CD14-positive monocyte (primary cell): ENCODE results near the gene AADACL4. TPM values are rescaled to one million over a fixed set of nuclear protein-coding genes. Genes with fewer than 3 reads are reported as not detected.

ENCODE experiments used
- DNase-seq, 3 donors: peaks; one replicate each; pipeline ENCODE4 v3.0.0-alpha.2; 2011 to 2022
- H2AFZ ChIP-seq: 2 replicates; pipeline ENCODE4 v1.6.0; 2012; ENCODE audit warnings: mild to moderate bottlenecking, low read depth, low read length, inconsistent platforms; ENCODE audit not compliant: insufficient read depth, poor library complexity, severe bottlenecking
- H3K27ac ChIP-seq, 2 donors: 1 replicate in 1 of 2; 2 replicates in 1 of 2; pipeline ENCODE4 v1.5.1; 2012 to 2013; ENCODE audit warnings: low read length in 2 of 2, control low read depth in 1 of 2, inconsistent platforms in 1 of 2, low read depth in 1 of 2, mild to moderate bottlenecking in 1 of 2
- H3K27me3 ChIP-seq, 2 donors: one replicate each; pipeline versions ENCODE4 v1.6.0 to v1.6.1; 2011 to 2013; ENCODE audit warnings: low read length in 2 of 2; ENCODE audit not compliant: control insufficient read depth in 2 of 2, insufficient read depth in 2 of 2
- H3K36me3 ChIP-seq, 2 donors: replicated peaks in 1 of 2; 1 replicate in 1 of 2; 2 replicates in 1 of 2; pipeline versions ENCODE4 v1.5.1 to v1.6.1; 2012 to 2013; ENCODE audit warnings: low read length in 2 of 2, control low read depth in 1 of 2, inconsistent platforms in 1 of 2, mild to moderate bottlenecking in 1 of 2; ENCODE audit not compliant: insufficient read depth in 2 of 2, control insufficient read depth in 1 of 2
- H3K4me1 ChIP-seq, 2 donors: 1 replicate in 1 of 2; 2 replicates in 1 of 2; pipeline versions ENCODE4 v1.5.1 to v1.6.1; 2012 to 2013; ENCODE audit warnings: low read length in 2 of 2, control low read depth in 1 of 2, inconsistent platforms in 1 of 2, mild to moderate bottlenecking in 1 of 2, moderate library complexity in 1 of 2; ENCODE audit not compliant: insufficient read depth in 2 of 2, control insufficient read depth in 1 of 2
- H3K4me2 ChIP-seq: replicated peaks from 2 replicates; pipeline ENCODE3; 2012; ENCODE audit warnings: low read length, moderate library complexity, mild to moderate bottlenecking; ENCODE audit not compliant: poor library complexity, severe bottlenecking; ENCODE audit errors: extremely low read depth
- H3K4me3 ChIP-seq, 3 experiments: fragments of 200-600 bp in 1 of 3; sonication (generic) in 1 of 3; replicated peaks in 1 of 3; 1 replicate in 2 of 3; 2 replicates in 1 of 3; pipeline ENCODE4 v1.5.1; 2011 to 2013; ENCODE audit warnings: low read length in 3 of 3, mild to moderate bottlenecking in 3 of 3, control low read depth in 2 of 3, low read depth in 2 of 3, inconsistent platforms in 1 of 3, moderate library complexity in 1 of 3
- H3K79me2 ChIP-seq: 2 replicates; pipeline ENCODE4 v1.6.0; 2012; ENCODE audit warnings: mild to moderate bottlenecking, control low read depth, inconsistent platforms, low read length, moderate library complexity; ENCODE audit not compliant: insufficient read depth
- H3K9ac ChIP-seq: 2 replicates; pipeline ENCODE4 v1.6.0; 2017; ENCODE audit warnings: low read length, mild to moderate bottlenecking; ENCODE audit not compliant: insufficient read depth, poor library complexity, severe bottlenecking
- H3K9me3 ChIP-seq, 2 donors: replicated peaks in 1 of 2; 1 replicate in 1 of 2; 2 replicates in 1 of 2; pipeline versions ENCODE4 v1.5.1 to v1.6.1; 2012 to 2013; ENCODE audit warnings: low read length in 2 of 2, control low read depth in 1 of 2; ENCODE audit not compliant: control insufficient read depth in 1 of 2, insufficient read depth in 1 of 2
- H4K20me1 ChIP-seq: 2 replicates; pipeline ENCODE4 v1.6.0; 2012; ENCODE audit warnings: mild to moderate bottlenecking, low read length, control low read depth, moderate library complexity; ENCODE audit not compliant: insufficient read depth
- H3K27ac Mint-ChIP-seq, 7 donors: one replicate each; pipeline ENCODE4 v1.8.0; 2020; ENCODE audit warnings: mild to moderate bottlenecking in 7 of 7, mixed read lengths in 7 of 7, moderate library complexity in 6 of 7, inconsistent platforms in 2 of 7
- H3K27me3 Mint-ChIP-seq, 3 donors: one replicate each; pipeline ENCODE4 v1.8.0; 2021 to 2022; ENCODE audit warnings: low read depth in 3 of 3, mild to moderate bottlenecking in 3 of 3, mixed read lengths in 3 of 3, moderate library complexity in 3 of 3, inconsistent platforms in 1 of 3
- H3K36me3 Mint-ChIP-seq, 2 donors: one replicate each; pipeline ENCODE4 v1.8.0; 2020; ENCODE audit warnings: mixed read lengths in 2 of 2, inconsistent platforms in 1 of 2, mild to moderate bottlenecking in 1 of 2
- H3K4me1 Mint-ChIP-seq: one replicate; pipeline ENCODE4 v1.8.0; 2020; ENCODE audit warnings: mild to moderate bottlenecking, mixed read lengths
- H3K4me3 Mint-ChIP-seq, 2 donors: one replicate each; pipeline ENCODE4 v1.8.0; 2020; ENCODE audit warnings: mild to moderate bottlenecking in 2 of 2, mixed read lengths in 2 of 2, moderate library complexity in 1 of 2
- H3K9me3 Mint-ChIP-seq, 7 donors: one replicate each; pipeline ENCODE4 v1.8.0; 2020 to 2022; ENCODE audit warnings: mixed read lengths in 7 of 7, mild to moderate bottlenecking in 6 of 7, moderate library complexity in 6 of 7, inconsistent platforms in 2 of 7
- CTCF ChIP-seq: fragments of 200-600 bp; IDR thresholded peaks from one replicate; pipeline ENCODE4 v1.8.0; 2022; ENCODE audit warnings: antibody characterized with exemption, mild to moderate bottlenecking
- WGBS: methylation state at CpG from one replicate; pipeline ENCODE4 v1.1.5; 2013; ENCODE audit warnings: missing lambda C conversion rate; ENCODE audit not compliant: insufficient coverage; 5-methylcytosine and 5-hydroxymethylcytosine counted together
- intact Hi-C, 2 donors: fragments of 100-400 bp; cut with micrococcal nuclease; formaldehyde crosslinking; loops; one replicate each; pipeline versions ENCODE4 v1.15.0 to v1.15.1; 2023
- polyA plus RNA-seq, 3 donors: library from polyadenylated mRNA; depleted of rRNA in 1 of 3; unstranded in 2 of 3; stranded (reverse) in 1 of 3; fragments of 300-500 nt in 2 of 3; fragments of >200 nt in 1 of 3; fragmentation: Illumina TruSeq in 2 of 3; gene quantifications; 1 replicate in 2 of 3; 2 replicates in 1 of 3; pipeline ENCODE4 v1.2.3, GENCODE V29; 2012 to 2021
- small RNA-seq: library from RNA; depleted of rRNA; stranded (forward); fragments of <200 nt; gene quantifications from one replicate; pipeline ENCODE3, GENCODE V24; 2012; ENCODE audit warnings: low read depth; ENCODE audit not compliant: insufficient read length

Gene AADACL4
- polyA plus RNA-seq, 3 donors, result not detected

GRCh38 chr1:12714710-12715475 is 71.0 kb downstream of the AADACL4 start:
- no peak for DNase-seq
- no CpG with 5 or more reads among the region's 3 CpGs for WGBS
- no peaks in the 10 kb centered on the region for H3K36me3 Mint-ChIP-seq
- no peak overlapping the region for H3K27ac ChIP-seq
- no peaks in the 10 kb centered on the region for H4K20me1 ChIP-seq
- H3K9me3 Mint-ChIP-seq, result no peaks in the 10 kb centered on the region
- H3K4me1 ChIP-seq, result no peaks in the 10 kb centered on the region
- H3K4me3 Mint-ChIP-seq, result no peak overlapping the region
- no peak overlapping the region for H3K27ac Mint-ChIP-seq
- no peaks in the 10 kb centered on the region for H3K27me3 ChIP-seq
- H3K4me2 ChIP-seq, result no peak overlapping the region
- no peaks in the 10 kb centered on the region for H3K36me3 ChIP-seq
- H3K4me1 Mint-ChIP-seq, result peaks cover 3% of the 10 kb centered on the region
- peaks cover 7 to 11% (median 9%) of the 10 kb centered on the region in 3 donors for H3K27me3 Mint-ChIP-seq
- no peak overlapping the region for H2AFZ ChIP-seq
- TF ChIP-seq CTCF, result no peak
- H3K9me3 ChIP-seq, result no peaks in the 10 kb centered on the region
- intact Hi-C loops, result no loop called here
- no peaks in the 10 kb centered on the region for H3K79me2 ChIP-seq
- no peak overlapping the region for H3K9ac ChIP-seq
- H3K4me3 ChIP-seq, result no peak overlapping the region

GRCh38 chr1:12715896-12716437 is 72.1 kb downstream of the AADACL4 start, which contains the start of gene AADACL3:
Gene AADACL3 (plus strand): TSS chr1:12716110. CDS start chr1:12716177, 67 bp downstream.
- Mint-ChIP-seq H3K4me3 (no peak within 1 kb of the TSS), H3K27ac (no peak within 1 kb of the TSS), H3K4me1 (peaks cover 3% of the 10 kb centered on the region), H3K27me3 (peaks cover 3 to 11% (median 5%) of the 10 kb centered on the region in 3 donors), H3K9me3 (no peaks in the 10 kb centered on the region), H3K36me3 (no peaks in the 10 kb centered on the region)
- H3K4me1 ChIP-seq, result no peaks in the 10 kb centered on the region
- intact Hi-C loops, result no loop called here
- TF ChIP-seq CTCF, result no peak
- no peaks in the 10 kb centered on the region for H3K36me3 ChIP-seq
- WGBS, result 100% methylated on average over 7 of the region's 8 CpGs
- no peaks in the 10 kb centered on the region for H3K27me3 ChIP-seq
- H3K9ac ChIP-seq, result no peak within 1 kb of the TSS
- H3K4me2 ChIP-seq, result no peak within 1 kb of the TSS
- no peaks in the 10 kb centered on the region for H4K20me1 ChIP-seq
- no peak within 1 kb of the TSS for H3K27ac ChIP-seq
- no peaks in the 10 kb centered on the region for H3K9me3 ChIP-seq
- no peaks in the 10 kb centered on the region for H3K79me2 ChIP-seq
- H2AFZ ChIP-seq, result no peak within 1 kb of the TSS
- DNase-seq, result no peak
- no peak within 1 kb of the TSS for H3K4me3 ChIP-seq

Small RNAs within 50 kb of the gene (small RNA-seq; reads per million reads assigned to genes)
- gene AC244670.1, result not detected

Other genes with a start within 250 kb of the AADACL4 start
- gene DHRS3, start 25.9 kb upstream of the AADACL4 start, polyA plus RNA-seq, result under 1 TPM; 0.23 to 0.59 (median 0.29) TPM
- not detected for gene AADACL3, start 72.0 kb downstream of the AADACL4 start, polyA plus RNA-seq
- gene CFAP107, start 102.1 kb downstream of the AADACL4 start, polyA plus RNA-seq, result not detected
- gene PRAMEF12, start 129.7 kb downstream of the AADACL4 start, polyA plus RNA-seq, result not detected
- not detected for gene PRAMEF1, start 147.3 kb downstream of the AADACL4 start, polyA plus RNA-seq
- not detected for gene PRAMEF11, start 187.3 kb downstream of the AADACL4 start, polyA plus RNA-seq
- gene HNRNPCL1, start 204.6 kb downstream of the AADACL4 start, polyA plus RNA-seq, result not detected
- not detected for gene PRAMEF2, start 213.0 kb downstream of the AADACL4 start, polyA plus RNA-seq
- not detected for gene PRAMEF4, start 242.1 kb downstream of the AADACL4 start, polyA plus RNA-seq